GM12874 (cell line): Measurements from ENCODE around the gene PICALM.

Experiments
- CTCF ChIP-seq: IDR thresholded peaks from 2 replicates; pipeline ENCODE4 v1.5.1; 2011; ENCODE audit warnings: low read depth, mild to moderate bottlenecking, control low read depth, low read length, moderate library complexity; ENCODE audit not compliant: insufficient read depth

Gene PICALM

GRCh38 chr11:85923455-85923854 lies 145.4 kb downstream of the PICALM start:
- TF ChIP-seq CTCF = no peak

- TF ChIP-seq CTCF = no peak
Measured at GRCh38 chr11:85922367-85922766, 146.5 kb downstream of the PICALM start.

GRCh38 chr11:85918910-85919794 lies 149.7 kb downstream of the PICALM start:
- no peak for TF ChIP-seq CTCF

- TF ChIP-seq CTCF = no peak
Measured at GRCh38 chr11:85914425-85914824, 154.5 kb downstream of the PICALM start.

GRCh38 chr11:85913513-85913912 lies 155.4 kb downstream of the PICALM start:
- TF ChIP-seq CTCF = no peak

GRCh38 chr11:85912414-85912813 lies 156.5 kb downstream of the PICALM start:
- TF ChIP-seq CTCF = no peak
